OCI-LY7 (cell line): ENCODE measurements around the gene TECPR2. TPM values are rescaled to one million over a fixed set of nuclear protein-coding genes. Genes with fewer than 3 reads are reported as not detected.

ENCODE experiments used
- BruUV-seq: library from RNA; stranded (reverse); fragments of 400-500 nt; replicated peaks from 2 replicates; lab custom pipeline; 2021; lab: Mats Ljungman, UMichigan
- CTCF ChIA-PET: fragments of 300-600 bp; sonication (Branson Sonifier 250); formaldehyde crosslinking; loops from one replicate; lab custom pipeline; 2022; ENCODE audit warnings: antibody characterized with exemption; ENCODE audit not compliant: unreplicated experiment; lab: Charles Lee
- POLR2A ChIA-PET: fragments of 300-600 bp; sonication (Branson Sonifier 250); formaldehyde crosslinking; loops from one replicate; lab custom pipeline; 2022; ENCODE audit warnings: antibody characterized with exemption; lab: Charles Lee
- DNase-seq: peaks from one replicate; pipeline ENCODE4 v3.0.0-alpha.2; 2015; ENCODE audit warnings: low spot score
- H2AFZ ChIP-seq: fragments of 200-600 bp; sonication (generic), shearing (Covaris generic); 2 replicates; pipeline ENCODE4 v1.6.1; 2014; ENCODE audit warnings: mild to moderate bottlenecking, antibody characterized with exemption, low read length, moderate library complexity
- H3K27ac ChIP-seq: fragments of 200-600 bp; sonication (generic); 2 replicates; pipeline ENCODE4 v1.5.1; 2014; ENCODE audit warnings: mixed run types, low read depth, mild to moderate bottlenecking, moderate library complexity, low read length, inconsistent platforms; ENCODE audit not compliant: poor library complexity, severe bottlenecking
- H3K36me3 ChIP-seq: fragments of 200-600 bp; sonication (generic); 2 replicates; pipeline ENCODE4 v1.6.1; 2014; ENCODE audit warnings: mild to moderate bottlenecking, antibody characterized with exemption, low read length, moderate library complexity, mixed read lengths; ENCODE audit not compliant: insufficient read depth
- H3K4me1 ChIP-seq: fragments of 200-600 bp; sonication (generic); 2 replicates; pipeline ENCODE4 v1.5.1; 2014; ENCODE audit warnings: mild to moderate bottlenecking, low read length; ENCODE audit not compliant: insufficient read depth, poor library complexity, severe bottlenecking
- H3K4me2 ChIP-seq: fragments of 200-600 bp; sonication (generic); 2 replicates; pipeline ENCODE4 v1.6.1; 2014; ENCODE audit warnings: mild to moderate bottlenecking, low read length
- H3K4me3 ChIP-seq: fragments of 200-600 bp; sonication (generic); 2 replicates; pipeline ENCODE4 v1.5.1; 2014; ENCODE audit warnings: mild to moderate bottlenecking, low read depth, low read length; ENCODE audit not compliant: poor library complexity, severe bottlenecking
- H3K79me2 ChIP-seq: fragments of 200-600 bp; sonication (generic); 2 replicates; pipeline ENCODE4 v1.6.1; 2016; ENCODE audit warnings: low read depth, mild to moderate bottlenecking, low read length, moderate library complexity, mixed read lengths; ENCODE audit not compliant: insufficient read depth
- H3K9me2 ChIP-seq: fragments of 200-600 bp; sonication (generic); 2 replicates; pipeline ENCODE4 v1.6.1; 2016; ENCODE audit warnings: mild to moderate bottlenecking, low read length, mixed read lengths; ENCODE audit not compliant: insufficient read depth
- H3K9me3 ChIP-seq: fragments of 200-600 bp; sonication (generic); 2 replicates; pipeline ENCODE4 v1.6.1; 2014; ENCODE audit warnings: mild to moderate bottlenecking, mixed run types, low read length, mixed read lengths
- H4K20me1 ChIP-seq: fragments of 200-600 bp; sonication (generic); 2 replicates; pipeline ENCODE4 v1.6.1; 2014; ENCODE audit warnings: mild to moderate bottlenecking, antibody characterized with exemption, low read length, moderate library complexity, mixed read lengths; ENCODE audit not compliant: insufficient read depth
- CTCF ChIP-seq: fragments of 200-600 bp; sonication (generic); conservative IDR thresholded peaks from 2 replicates; pipeline ENCODE4 v1.5.1; 2014; ENCODE audit warnings: mild to moderate bottlenecking, antibody characterized with exemption, low read length, moderate library complexity, mixed read lengths
- EZH2phosphoT487 ChIP-seq: fragments of 200-600 bp; sonication (generic); IDR thresholded peaks from 2 replicates; pipeline ENCODE4 v1.6.1; 2018; ENCODE audit warnings: low read depth, borderline replicate concordance, mild to moderate bottlenecking, mixed run types, antibody characterized with exemption, low read length, moderate library complexity, mixed read lengths
- intact Hi-C: fragments of 100-400 bp; cut with micrococcal nuclease; formaldehyde crosslinking; loops from one replicate; pipeline ENCODE4 v1.10.0; 2022; ENCODE audit not compliant: unreplicated experiment
- total RNA-seq, 2 experiments: library from RNA; depleted of rRNA in 1 of 2; stranded (reverse); fragments of >200 nt in 1 of 2; shearing (Covaris generic) in 1 of 2; gene quantifications; 2 replicates each; pipeline ENCODE4 v1.2.3, GENCODE V29; 2014 to 2022

Gene TECPR2
- total RNA-seq, 2 experiments from 2014 or later = 5.3 to 12.7 TPM

DNA sequence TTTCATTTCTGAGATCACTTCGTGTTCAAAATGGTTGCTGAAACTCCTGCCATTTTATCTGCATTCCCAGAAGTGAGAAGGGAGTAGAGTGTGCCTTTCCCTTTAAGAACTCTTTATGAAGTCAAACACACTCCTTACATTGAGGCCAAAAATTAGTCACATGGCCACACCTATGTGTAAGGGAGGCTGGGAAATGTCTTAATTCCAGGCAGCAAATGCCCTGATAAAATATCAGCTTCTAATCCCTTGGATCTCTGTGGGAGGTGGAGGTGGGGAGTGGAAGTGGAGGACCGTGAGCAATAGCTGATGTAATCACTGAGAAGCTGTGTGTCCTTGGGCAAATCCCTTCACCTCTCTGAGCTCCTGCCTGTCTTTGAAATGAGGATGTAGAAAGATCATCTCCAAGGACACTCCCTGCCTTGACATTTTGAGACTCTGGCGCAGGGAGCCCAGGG lies 169.5 kb downstream of the TECPR2 start:
- peaks cover 22% of the 10 kb centered on the region for H3K4me1 ChIP-seq
- ChIA-PET CTCF (interaction anchor here (0.6 kb wide), 1 partner anchor 336 kb away, joined by 3 read pairs; no protein-coding TSS in a partner anchor), POLR2A (interaction anchor here (1.0 kb wide), 1 partner anchor 59 kb away, joined by 3 read pairs; no protein-coding TSS in a partner anchor)
- TF ChIP-seq CTCF (no peak), EZH2phosphoT487 (no peak)
- H4K20me1 ChIP-seq = no peaks in the 10 kb centered on the region
- intact Hi-C loops = no loop called here
- no peak overlapping the region for H3K4me2 ChIP-seq
- H3K9me2 ChIP-seq = no peaks in the 10 kb centered on the region
- no peak overlapping the region for H3K4me3 ChIP-seq
- no peaks in the 10 kb centered on the region for H3K9me3 ChIP-seq
- BruUV-seq = no TSS peak
- no peak overlapping the region for H3K27ac ChIP-seq
- no peaks in the 10 kb centered on the region for H3K36me3 ChIP-seq
- no peaks in the 10 kb centered on the region for H3K79me2 ChIP-seq
- DNase-seq = no peak
- H2AFZ ChIP-seq = no peak overlapping the region

DNA sequence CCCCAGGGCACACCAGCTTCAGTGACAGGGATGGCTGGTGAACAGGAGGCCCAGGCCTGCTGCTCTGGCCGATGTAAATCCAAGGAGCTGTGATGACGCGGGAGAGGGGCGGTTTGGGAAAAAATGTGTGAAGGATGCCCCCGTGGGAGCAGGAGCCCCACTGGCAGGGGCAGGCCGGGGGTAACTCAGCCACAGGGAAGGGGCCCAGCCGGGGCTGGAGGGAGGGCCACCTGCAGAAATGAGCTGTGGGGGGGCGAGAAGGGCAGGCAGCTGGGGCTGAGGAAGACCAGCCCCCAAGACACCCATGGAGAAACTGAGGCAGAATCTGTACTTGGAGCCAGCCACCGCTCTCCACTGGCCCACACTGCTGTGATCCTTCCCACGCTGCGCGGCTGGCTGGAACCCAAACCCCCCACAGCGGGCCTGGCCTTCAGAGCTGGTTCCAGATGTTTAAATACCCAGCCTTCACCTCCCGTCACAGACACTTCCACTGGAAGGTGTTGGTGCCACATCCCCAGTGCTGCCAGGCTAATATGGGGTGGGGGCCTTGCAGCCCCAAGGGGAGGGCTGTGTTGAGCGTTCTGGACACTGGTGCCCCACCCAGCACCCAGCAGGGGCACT lies 175.3 kb downstream of the TECPR2 start:
- H3K4me2 ChIP-seq = no peak overlapping the region
- BruUV-seq = no TSS peak
- no peak overlapping the region for H3K27ac ChIP-seq
- no peaks in the 10 kb centered on the region for H3K9me2 ChIP-seq
- intact Hi-C loops = no loop called here
- no peaks in the 10 kb centered on the region for H3K36me3 ChIP-seq
- H3K9me3 ChIP-seq = no peaks in the 10 kb centered on the region
- ChIA-PET CTCF (no interaction called here), POLR2A (interaction anchor here (1.1 to 1.3 kb wide), 2 partner anchors 13 to 53 kb away, joined by 3 to 4 read pairs; no protein-coding TSS in a partner anchor)
- H3K79me2 ChIP-seq = no peaks in the 10 kb centered on the region
- DNase-seq = no peak
- no peak overlapping the region for H3K4me3 ChIP-seq
- no peak overlapping the region for H2AFZ ChIP-seq
- no peaks in the 10 kb centered on the region for H4K20me1 ChIP-seq
- H3K4me1 ChIP-seq = peaks cover 13% of the 10 kb centered on the region
- no peak for TF ChIP-seq EZH2phosphoT487
- no peak for TF ChIP-seq CTCF
